GM18870 (cell line): ENCODE data around the gene ST8SIA6.
A peak's percentile ranks its signal among the peaks of the same experiment; 100 is the strongest.
"Not testable (repeated sequence)": the region's sequence is repeated elsewhere in the genome, so short reads cannot be mapped to it uniquely, and the experiment has no call there.

ENCODE experiments used
- ATAC-seq: cut with Tn5 transposase; IDR thresholded peaks from one replicate; pipeline ENCODE4 v1.9.1; 2021; ENCODE audit warnings: moderate library complexity; ENCODE audit not compliant: unreplicated experiment

ST8SIA6 gene

GRCh38 chr10:17349717-17350116 lies 104.7 kb downstream of the ST8SIA6 start:
- no peak for ATAC-seq

- ATAC-seq, result no peak
Observed at GRCh38 chr10:17348501-17349349, 105.7 kb downstream of the ST8SIA6 start.

DNA sequence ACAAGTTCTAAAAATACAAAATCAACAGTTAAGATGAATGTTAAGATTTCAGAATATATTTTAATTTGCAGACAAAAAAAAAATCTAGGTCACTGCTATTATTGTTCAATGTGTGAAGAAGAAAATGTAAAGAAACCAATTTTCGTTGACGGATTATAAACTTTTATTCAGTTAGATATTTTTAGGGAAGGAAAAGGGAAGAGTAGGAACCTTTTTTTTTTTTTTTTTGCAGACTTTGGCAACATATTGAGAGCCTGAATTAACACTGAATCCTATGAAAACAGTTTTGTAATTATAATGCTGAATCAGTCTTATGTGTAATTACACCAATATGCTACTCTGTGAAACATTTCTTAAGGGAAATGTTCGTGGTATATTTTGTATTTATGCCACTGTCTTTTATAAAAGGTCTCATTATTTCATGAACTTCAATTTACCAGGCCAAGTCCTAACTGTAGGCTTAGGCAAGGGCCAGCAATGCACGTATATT lies 106.3 kb downstream of the ST8SIA6 start:
- ATAC-seq, result no peak

- ATAC-seq, result no peak
Observed at GRCh38 chr10:17344206-17344605, 110.2 kb downstream of the ST8SIA6 start.

DNA sequence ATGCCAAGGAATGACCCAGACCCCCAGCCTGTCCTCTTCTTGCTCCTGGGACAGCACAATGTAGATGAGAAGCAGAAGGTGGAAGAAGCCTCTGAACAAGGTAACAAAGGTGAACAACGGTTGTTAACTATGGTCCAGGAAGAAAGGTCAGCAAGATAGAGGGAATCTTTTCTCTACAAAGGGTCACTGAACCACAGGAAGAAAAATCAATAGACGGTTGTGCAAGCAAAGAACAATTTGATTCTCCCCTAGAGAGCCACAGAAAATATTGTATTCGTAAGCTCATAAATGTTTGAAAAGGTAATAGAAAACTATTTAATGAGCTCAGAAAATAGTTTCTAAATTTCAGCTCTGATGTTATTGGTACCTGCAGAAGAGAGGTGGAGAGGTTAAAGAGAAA lies 111.3 kb downstream of the ST8SIA6 start:
- no peak for ATAC-seq

GRCh38 chr10:17340144-17340829 lies 114.1 kb downstream of the ST8SIA6 start:
- no peak for ATAC-seq

- no peak for ATAC-seq
Observed at GRCh38 chr10:17335065-17335464, 119.3 kb downstream of the ST8SIA6 start.

DNA sequence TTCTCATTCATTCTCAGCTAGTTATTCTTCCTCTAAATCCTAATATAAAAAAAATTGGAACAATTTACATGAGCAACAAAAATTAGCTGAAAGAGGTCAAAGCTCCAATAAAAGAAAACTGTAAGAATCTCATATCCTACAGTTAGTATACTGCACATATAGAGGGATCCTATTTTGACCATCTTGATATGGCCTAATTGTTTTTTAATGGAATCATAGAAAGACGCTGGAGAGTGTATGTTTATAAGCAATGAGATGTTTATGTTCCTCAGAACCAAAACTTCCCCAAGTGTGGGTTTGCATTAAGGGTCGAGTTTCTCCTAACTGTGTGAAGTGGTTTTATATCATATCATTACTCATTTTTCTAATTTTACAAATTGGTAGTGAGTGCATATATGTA lies 123.9 kb downstream of the ST8SIA6 start:
- ATAC-seq, result no peak

DNA sequence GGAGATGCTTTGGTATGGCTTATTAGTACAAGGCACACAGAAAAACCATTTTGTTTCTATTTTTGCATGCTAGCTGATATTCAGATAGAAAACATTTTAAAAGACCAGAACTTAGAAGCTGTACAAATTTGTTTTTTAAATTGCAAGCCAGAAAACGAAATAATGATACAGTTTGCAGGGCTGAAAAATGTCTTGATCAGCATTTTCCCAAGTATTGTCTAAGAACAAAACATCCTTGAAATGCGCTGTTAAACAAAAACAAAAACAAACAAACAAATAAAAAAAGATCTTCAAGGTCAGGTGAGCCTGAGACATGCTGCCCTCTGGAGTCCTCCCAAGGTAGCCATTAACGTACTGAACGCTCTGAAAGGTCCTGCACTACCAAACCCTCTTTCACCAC lies 128.0 kb downstream of the ST8SIA6 start:
- no peak for ATAC-seq

- not testable (repeated sequence) for ATAC-seq
Observed at GRCh38 chr10:17321957-17322356, 132.4 kb downstream of the ST8SIA6 start.

DNA sequence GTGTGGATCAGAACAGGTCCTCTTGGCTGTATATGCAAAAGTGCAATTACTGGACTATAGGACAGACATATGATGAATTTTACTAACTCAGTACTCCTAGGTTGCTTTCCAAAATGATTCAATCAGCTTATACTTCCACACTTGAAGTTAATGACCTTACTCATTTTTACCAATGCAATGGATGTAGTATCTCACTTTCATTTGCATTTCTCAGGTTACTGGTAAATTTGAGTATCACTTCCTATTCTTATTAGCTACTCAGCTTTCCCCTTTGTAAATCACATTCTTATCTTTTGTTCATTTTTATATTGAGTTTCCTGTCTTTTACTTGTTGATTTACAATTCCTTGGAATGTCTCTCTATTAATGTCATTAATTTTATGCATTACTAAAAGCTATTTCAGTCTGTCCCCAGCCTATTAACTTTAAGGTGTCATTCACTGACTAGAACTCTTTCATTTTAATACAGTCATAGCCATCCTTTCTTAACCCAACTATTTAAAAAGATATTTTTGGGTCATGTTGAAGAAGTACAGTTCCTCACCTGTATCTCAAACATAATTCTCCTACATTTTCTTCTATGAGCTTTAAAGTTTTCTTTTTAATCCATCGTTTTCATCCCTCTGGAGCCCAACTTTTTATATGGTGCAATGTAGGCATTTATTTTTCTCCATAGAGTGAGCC lies 137.8 kb downstream of the ST8SIA6 start:
- peak; percentile 97 for ATAC-seq

GRCh38 chr10:17309435-17309834 lies 145.0 kb downstream of the ST8SIA6 start:
- no peak for ATAC-seq

GRCh38 chr10:17307123-17307522 lies 147.3 kb downstream of the ST8SIA6 start:
- no peak for ATAC-seq

- no peak for ATAC-seq
Observed at GRCh38 chr10:17292375-17292774, 162.0 kb downstream of the ST8SIA6 start.

- ATAC-seq, result no peak
Observed at GRCh38 chr10:17290226-17290625, 164.2 kb downstream of the ST8SIA6 start.

DNA sequence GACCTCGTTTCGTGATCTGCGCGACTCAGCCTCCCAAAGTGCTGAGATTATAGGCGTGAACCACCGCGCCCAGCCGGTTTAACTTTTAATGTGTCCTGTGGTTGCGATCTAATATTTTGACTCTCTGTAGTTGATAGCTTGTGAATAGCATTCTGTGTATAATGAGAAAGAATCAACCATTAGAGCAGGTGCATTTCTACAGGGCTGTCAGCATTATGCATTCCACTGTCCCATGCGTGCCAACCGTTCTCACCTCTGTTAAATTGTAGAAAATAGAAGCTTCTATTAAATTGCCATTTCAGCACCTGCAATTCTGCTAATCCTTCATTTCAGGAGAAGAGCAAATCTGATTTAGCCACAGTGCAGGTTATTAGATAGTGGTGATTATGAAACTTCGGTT lies 164.6 kb downstream of the ST8SIA6 start:
- ATAC-seq, result no peak

GRCh38 chr10:17286562-17287550 lies 167.5 kb downstream of the ST8SIA6 start:
- ATAC-seq, result no peak

DNA sequence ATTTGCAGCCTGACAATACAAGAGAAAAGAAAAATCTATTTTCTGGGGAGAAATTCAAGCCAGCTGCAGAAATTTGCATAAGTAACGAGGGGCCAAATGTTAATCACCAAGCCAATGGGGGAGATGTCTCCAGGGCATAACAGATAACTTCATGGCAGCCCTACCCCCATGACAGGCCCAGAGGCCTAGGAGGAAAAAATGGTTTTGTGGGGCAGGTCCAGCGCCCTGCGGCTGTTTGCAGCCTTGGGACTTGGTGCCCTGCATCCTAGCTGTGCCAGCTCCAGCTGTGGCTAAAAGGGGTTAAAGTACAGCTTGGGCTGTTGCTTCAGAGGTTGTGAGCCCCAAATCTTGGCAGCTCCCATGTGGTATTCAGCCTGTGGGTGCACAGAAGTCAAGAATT lies 172.1 kb downstream of the ST8SIA6 start:
- no peak for ATAC-seq

DNA sequence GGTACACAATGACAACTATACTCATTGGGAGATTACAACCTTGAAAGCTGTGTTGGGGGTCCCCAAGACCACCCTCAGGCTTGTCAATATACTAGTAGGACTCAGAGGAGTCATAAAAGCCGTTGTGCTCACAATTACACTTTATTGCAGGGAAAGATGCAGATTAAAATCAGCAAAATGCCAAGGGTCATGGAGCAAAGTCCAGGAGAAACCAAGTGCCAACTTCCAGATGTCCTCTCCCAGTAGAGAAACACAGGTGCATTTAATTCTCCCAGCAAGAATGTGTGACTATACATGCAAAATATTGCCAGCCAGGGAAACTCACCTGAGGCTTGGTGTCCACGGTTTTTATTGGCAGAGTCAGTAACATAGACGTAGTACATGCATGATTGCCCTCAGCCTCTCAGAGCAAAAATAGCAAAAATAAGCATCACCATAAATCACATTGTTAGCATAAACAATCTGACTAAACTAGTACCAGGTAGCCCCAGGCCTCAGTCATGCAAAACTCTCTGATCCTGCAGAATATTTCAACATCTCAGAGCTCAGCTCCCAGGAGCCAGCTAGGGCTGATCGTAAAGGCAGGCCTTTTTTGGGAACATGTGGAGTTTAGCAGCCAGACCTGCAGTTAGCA lies 175.7 kb downstream of the ST8SIA6 start:
- no peak for ATAC-seq
